ENCODE data around the gene CIB4. TPM values are rescaled to one million over a fixed set of nuclear protein-coding genes. Genes with fewer than 3 reads are reported as not detected.
"Not testable (repeated sequence)": the region's sequence is repeated elsewhere in the genome, so short reads cannot be mapped to it uniquely, and the experiment has no call there.

CIB4 gene
- total RNA-seq, 1 donor from 2014 or later, result not detected

DNA sequence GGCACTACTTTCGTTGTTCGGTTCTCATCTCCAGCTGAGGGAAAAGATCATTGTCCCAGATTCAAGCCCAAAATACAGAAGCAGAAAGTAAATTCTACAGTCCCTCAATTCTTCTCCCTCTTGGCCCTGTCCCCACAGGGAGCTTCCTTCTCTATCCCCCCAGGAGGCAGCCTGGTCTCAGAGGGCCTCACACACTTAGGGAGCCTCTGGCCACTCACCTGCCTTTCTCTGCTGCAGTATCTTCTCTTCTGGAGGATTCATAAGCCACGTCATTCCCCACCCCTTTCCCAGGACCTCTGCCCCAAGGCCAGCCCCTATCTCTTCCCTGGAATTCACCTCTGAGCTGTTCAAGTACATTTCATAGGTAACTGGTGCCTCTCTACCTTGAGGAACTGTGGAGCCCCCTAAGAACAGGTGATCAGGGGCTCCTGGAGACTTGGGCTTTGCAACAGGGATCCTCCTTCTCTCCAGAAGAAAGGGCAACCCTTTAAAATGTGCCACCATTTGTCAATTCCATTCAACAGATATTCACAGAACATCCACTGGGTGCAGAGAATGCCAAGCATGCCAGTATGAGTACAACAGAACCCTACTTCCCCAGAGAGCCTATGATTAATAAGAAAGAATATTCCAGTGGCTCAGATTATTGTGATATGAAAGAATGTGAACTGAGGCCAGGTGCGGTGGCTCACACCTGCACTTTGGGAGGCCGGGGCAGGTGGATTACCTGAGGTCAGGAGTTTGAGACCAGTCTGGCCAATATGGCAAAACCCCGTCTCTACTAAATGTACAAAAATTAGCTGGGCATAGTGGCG, 72.9 kb downstream of the CIB4 start:
- Mint-ChIP-seq H3K9me3 (no peaks in the 10 kb centered on the region), H3K27ac (no peak overlapping the region), H3K36me3 (ENCODE audit: low read depth) (no peaks in the 10 kb centered on the region), H3K27me3 (ENCODE audit: insufficient read depth) (peaks cover 46% of the 10 kb centered on the region), H3K4me1 (ENCODE audit: low read depth) (no peaks in the 10 kb centered on the region), H3K4me3 (no peak overlapping the region)
- intact Hi-C loops (cut with micrococcal nuclease), result no loop called here
- DNase-seq (ENCODE audit: low spot score), result no peak

DNA sequence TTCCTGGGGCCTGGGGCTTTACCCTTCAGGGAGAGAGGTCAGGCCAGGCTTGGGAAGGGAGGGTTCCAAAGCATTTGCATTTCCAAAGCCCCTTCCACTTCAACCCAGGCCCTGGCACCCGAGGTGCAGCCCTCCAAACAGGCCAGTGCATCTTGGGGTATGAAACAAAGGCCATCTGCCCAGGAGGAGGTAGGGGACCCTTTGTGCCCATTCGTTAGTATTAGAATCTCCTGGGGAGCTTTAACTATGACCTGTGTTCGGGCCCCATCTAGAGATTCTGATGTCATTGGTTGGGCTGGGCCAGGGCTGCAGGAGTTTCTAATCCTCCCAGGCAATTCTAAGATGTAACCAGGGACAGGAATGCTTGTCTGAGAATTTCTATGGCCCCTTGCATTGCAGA, 73.6 kb downstream of the CIB4 start:
- DNase-seq (ENCODE audit: low spot score), result no peak
- Mint-ChIP-seq H3K36me3 (ENCODE audit: low read depth) (no peaks in the 10 kb centered on the region), H3K9me3 (no peaks in the 10 kb centered on the region), H3K4me3 (no peak overlapping the region), H3K4me1 (ENCODE audit: low read depth) (no peaks in the 10 kb centered on the region), H3K27ac (no peak overlapping the region), H3K27me3 (ENCODE audit: insufficient read depth) (peaks cover 52% of the 10 kb centered on the region)
- intact Hi-C loops (cut with micrococcal nuclease), result no loop called here

DNA sequence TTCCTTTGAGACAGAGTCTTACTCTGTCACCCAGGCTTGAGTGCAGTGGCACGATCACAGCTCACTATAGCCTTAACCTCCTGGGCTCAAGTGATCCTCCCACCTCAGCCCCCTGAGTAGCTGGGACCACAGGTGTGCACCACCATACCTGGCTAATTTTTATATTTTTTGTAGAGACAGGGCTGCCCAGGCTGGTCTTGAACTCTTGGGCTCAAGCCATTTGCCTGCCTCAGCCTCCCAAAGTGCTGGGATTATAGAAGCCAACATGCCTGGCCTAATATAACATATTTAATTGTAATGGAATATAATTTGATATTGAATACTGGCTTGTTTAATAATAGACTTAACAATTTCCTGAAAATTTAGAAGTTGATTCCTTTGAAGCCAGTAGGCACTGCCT, 74.4 kb downstream of the CIB4 start:
- intact Hi-C loops (cut with micrococcal nuclease); DNase-seq (ENCODE audit: low spot score); H3K9me3 Mint-ChIP-seq; H3K4me1 Mint-ChIP-seq (ENCODE audit: low read depth); H3K36me3 Mint-ChIP-seq (ENCODE audit: low read depth); H3K27ac Mint-ChIP-seq; H3K4me3 Mint-ChIP-seq: not testable (repeated sequence)
- H3K27me3 Mint-ChIP-seq (ENCODE audit: insufficient read depth), result peaks cover 53% of the 10 kb centered on the region

DNA sequence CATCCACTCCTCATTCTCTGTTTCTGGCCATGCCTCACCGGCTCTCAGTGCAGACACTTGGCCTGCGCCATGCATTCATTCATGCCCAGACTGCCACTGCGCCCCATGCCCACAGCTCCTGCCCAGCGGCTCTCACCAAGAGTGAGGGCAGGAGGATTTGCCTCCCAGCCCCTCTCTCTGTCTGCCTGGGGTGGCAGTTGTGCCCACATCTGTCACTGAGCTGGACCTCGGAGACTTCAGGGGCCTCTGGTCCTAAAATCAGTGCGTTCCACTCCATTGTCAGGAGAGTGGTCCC, 75.1 kb downstream of the CIB4 start:
- no peaks in the 10 kb centered on the region for H3K4me1 Mint-ChIP-seq (ENCODE audit: low read depth)
- intact Hi-C loops (cut with micrococcal nuclease), result no loop called here
- no peaks in the 10 kb centered on the region for H3K9me3 Mint-ChIP-seq
- no peak overlapping the region for H3K27ac Mint-ChIP-seq
- peaks cover 54% of the 10 kb centered on the region for H3K27me3 Mint-ChIP-seq (ENCODE audit: insufficient read depth)
- no peak overlapping the region for H3K4me3 Mint-ChIP-seq
- no peaks in the 10 kb centered on the region for H3K36me3 Mint-ChIP-seq (ENCODE audit: low read depth)
- no peak for DNase-seq (ENCODE audit: low spot score)

DNA sequence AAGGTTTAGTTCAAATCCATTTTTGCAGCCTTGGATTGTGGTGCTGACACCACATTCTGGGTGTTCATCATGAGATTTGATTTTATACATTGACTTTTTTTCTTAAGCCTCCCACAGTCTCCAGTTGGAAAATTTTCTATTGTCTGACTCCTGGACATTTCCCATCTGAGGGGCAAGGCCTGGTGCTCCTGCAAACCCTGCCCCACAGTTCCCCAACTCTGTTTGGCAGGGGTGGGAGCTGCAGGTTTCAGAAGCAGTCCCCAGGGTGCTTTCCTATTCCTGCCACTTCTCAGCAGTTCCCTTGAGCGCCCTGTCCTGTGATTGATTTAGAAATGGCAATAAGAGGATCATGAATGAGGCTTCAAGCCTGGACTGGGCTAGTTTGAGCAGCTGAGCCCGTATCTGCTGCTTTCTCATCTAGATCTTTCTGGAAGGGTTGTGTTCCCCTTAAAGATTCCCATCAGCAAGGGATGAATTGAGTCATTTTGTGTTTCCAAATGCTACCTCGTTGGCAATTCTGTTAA, 77.0 kb downstream of the CIB4 start:
- Mint-ChIP-seq H3K4me1 (ENCODE audit: low read depth) (no peaks in the 10 kb centered on the region), H3K36me3 (ENCODE audit: low read depth) (no peaks in the 10 kb centered on the region), H3K27me3 (ENCODE audit: insufficient read depth) (peaks cover 65% of the 10 kb centered on the region), H3K27ac (no peak overlapping the region), H3K9me3 (no peaks in the 10 kb centered on the region), H3K4me3 (no peak overlapping the region)
- intact Hi-C loops (cut with micrococcal nuclease), result no loop called here
- no peak for DNase-seq (ENCODE audit: low spot score)

DNA sequence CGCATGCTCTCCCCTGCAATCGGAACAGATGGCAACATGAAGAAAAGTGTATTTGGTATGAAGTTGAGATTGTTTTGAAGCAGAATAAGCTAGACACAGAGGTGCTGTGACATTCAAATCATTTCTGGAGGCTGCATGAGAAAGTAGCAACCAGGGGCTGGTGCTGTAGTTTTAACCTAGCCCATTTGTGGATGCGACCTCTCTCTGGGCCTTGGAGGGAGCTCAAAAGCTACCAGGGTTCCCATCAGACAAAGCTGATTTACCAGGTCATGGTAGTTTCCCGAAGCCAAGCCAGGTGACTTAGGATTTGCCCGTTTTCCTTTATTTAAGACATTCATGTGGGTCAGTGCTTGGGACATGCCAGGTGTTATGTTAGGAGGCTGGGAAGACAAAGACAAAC, 77.5 kb downstream of the CIB4 start:
- intact Hi-C loops (cut with micrococcal nuclease), result no loop called here
- Mint-ChIP-seq H3K9me3 (no peaks in the 10 kb centered on the region), H3K27ac (no peak overlapping the region), H3K36me3 (ENCODE audit: low read depth) (no peaks in the 10 kb centered on the region), H3K4me3 (no peak overlapping the region), H3K27me3 (ENCODE audit: insufficient read depth) (peaks cover 65% of the 10 kb centered on the region), H3K4me1 (ENCODE audit: low read depth) (no peaks in the 10 kb centered on the region)
- DNase-seq (ENCODE audit: low spot score), result no peak

DNA sequence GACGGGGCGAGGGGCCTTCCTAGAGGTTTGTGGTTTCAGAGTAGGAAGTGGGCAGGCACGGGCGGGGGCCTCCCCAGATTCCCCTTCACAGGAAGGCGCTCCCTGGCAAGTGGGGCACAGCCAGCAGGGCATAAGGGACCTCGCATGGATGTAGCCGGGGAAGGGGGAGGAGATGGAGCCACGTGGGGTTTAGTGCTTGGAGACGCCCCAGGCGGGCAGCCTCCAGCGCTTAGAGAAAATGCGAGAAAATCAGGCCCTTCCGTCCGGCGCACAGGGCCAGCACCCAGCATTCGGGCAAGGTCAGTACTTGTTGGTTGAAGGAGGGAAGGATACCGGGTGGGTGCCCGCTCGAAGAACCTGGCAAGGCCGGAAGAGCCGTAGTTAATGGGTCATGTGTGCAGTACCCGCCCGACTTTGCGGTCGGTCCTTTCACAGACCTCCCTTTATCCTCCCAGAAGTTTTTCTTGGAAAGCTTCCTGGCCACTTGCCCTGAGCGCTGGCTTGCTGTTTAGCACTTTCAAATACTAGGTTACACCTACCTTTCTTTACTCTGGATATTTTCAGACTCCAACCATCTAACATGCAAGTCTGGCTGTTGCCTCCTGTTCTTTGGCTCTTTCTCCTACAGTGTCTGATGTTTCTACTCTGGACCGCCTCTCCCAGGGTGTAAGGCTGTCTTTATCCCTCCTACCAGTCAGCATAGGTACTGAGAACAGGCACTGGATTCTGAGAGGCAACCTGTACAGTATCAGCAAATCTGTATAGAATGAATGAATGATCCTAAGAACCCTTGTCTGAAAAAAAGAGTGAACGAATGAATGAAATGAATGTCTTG, 78.1 kb downstream of the CIB4 start:
- H3K36me3 Mint-ChIP-seq (ENCODE audit: low read depth), result no peaks in the 10 kb centered on the region
- H3K4me1 Mint-ChIP-seq (ENCODE audit: low read depth), result no peaks in the 10 kb centered on the region
- peaks cover 65% of the 10 kb centered on the region for H3K27me3 Mint-ChIP-seq (ENCODE audit: insufficient read depth)
- no peak overlapping the region for H3K27ac Mint-ChIP-seq
- DNase-seq (ENCODE audit: low spot score), result no peak
- H3K4me3 Mint-ChIP-seq, result no peak overlapping the region
- intact Hi-C loops (cut with micrococcal nuclease), result no loop called here
- H3K9me3 Mint-ChIP-seq, result no peaks in the 10 kb centered on the region

DNA sequence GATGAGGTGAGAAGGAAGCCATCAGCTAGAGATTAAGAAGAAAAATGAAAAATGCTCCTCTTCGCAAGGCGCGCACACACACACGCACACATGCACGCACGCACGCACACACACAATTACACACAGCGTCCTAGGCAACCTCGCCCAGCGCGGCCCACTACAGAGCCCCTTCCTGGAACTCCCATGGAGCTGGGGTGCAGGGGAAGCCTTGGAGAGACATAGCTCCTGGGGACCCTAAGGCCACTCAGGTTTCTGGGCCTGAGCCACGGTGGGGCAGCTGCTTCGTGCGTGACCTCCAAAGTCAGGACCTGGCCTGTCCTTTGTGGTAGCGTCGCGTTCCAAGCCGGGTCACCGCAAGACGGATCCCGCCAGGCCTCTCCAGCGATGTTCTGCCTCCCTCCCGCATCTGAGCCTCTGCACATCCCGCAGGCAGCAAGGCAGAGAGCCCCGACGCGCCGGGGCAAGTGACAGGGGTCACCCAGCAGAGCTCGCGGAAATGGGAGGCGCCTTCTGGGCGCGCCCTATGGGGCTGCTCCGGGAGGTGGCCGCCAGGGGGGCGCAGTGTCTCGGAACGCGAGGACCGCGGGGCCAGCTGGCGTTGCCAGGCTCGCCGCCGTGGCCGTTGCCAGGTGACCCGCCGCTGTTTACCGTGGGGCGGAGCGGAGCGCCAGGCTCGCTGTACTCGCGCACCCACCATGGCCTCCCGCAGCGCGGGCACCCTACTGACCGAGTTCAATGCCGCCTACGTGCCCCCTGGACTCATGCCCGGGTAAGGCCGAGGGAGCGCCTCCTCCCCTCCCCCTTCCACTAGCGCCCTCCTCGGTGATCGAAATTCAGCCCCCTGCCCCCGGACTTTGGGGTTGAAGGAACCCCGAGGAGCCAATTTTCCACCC, 79.0 kb downstream of the CIB4 start:
- no peak overlapping the region for H3K4me3 Mint-ChIP-seq
- no peaks in the 10 kb centered on the region for H3K4me1 Mint-ChIP-seq (ENCODE audit: low read depth)

DNA sequence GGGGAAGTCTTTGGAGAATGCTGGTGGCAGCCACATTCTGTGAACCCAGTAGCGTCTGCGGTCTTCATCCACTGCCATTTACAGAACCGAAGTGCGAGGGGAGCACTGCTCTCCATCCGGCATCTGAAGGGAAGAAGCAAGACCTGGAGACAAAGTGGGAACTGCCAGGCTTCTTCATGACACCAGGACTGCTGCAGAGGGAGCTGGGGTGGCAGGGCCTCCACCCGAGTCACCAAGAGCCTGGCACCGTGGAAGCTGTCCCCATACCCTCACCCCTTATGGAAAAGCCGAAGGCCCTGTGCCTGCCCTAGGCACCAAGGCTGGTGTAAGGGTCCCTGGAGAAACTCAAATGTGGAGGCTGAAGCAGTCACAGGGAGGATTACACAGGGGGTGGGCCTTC, 79.8 kb downstream of the CIB4 start:
- no peak overlapping the region for H3K27ac Mint-ChIP-seq
- no peak for DNase-seq (ENCODE audit: low spot score)
- no peaks in the 10 kb centered on the region for H3K4me1 Mint-ChIP-seq (ENCODE audit: low read depth)
- peaks cover 67% of the 10 kb centered on the region for H3K27me3 Mint-ChIP-seq (ENCODE audit: insufficient read depth)
- intact Hi-C loops (cut with micrococcal nuclease), result no loop called here
- no peaks in the 10 kb centered on the region for H3K36me3 Mint-ChIP-seq (ENCODE audit: low read depth)
- H3K9me3 Mint-ChIP-seq, result no peaks in the 10 kb centered on the region
- H3K4me3 Mint-ChIP-seq, result no peak overlapping the region

More for the DNA sequence above, 79.0 kb downstream of the CIB4 start:
- Mint-ChIP-seq H3K9me3 (no peaks in the 10 kb centered on the region), H3K27ac (no peak overlapping the region), H3K36me3 (ENCODE audit: low read depth) (no peaks in the 10 kb centered on the region), H3K27me3 (ENCODE audit: insufficient read depth) (peaks cover 70% of the 10 kb centered on the region)
- intact Hi-C loops (cut with micrococcal nuclease), result no loop called here
- no peak for DNase-seq (ENCODE audit: low spot score)

DNA sequence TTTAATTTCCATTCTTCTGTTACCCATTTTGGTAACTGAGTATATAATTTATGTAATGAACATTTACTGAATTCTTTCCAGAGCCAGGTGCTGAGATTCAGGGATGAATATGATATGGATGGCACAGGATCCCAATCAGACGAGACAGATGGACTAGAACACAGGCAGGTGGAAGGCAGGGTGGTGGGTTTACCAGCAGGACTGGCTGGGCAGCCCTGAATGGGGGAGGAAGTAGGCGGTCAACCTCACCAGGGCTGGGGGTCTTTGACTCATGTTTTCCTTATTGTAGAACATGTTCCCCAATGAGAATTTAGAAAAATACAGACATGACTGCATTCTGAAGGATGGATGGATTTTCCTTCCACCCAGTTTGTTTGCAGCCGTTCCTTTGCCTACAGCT, 80.3 kb downstream of the CIB4 start:
- Mint-ChIP-seq H3K9me3 (no peaks in the 10 kb centered on the region), H3K4me3 (no peak overlapping the region), H3K4me1 (ENCODE audit: low read depth) (no peaks in the 10 kb centered on the region), H3K27ac (no peak overlapping the region), H3K27me3 (ENCODE audit: insufficient read depth) (peaks cover 67% of the 10 kb centered on the region), H3K36me3 (ENCODE audit: low read depth) (no peaks in the 10 kb centered on the region)
- intact Hi-C loops (cut with micrococcal nuclease), result no loop called here
- no peak for DNase-seq (ENCODE audit: low spot score)

DNA sequence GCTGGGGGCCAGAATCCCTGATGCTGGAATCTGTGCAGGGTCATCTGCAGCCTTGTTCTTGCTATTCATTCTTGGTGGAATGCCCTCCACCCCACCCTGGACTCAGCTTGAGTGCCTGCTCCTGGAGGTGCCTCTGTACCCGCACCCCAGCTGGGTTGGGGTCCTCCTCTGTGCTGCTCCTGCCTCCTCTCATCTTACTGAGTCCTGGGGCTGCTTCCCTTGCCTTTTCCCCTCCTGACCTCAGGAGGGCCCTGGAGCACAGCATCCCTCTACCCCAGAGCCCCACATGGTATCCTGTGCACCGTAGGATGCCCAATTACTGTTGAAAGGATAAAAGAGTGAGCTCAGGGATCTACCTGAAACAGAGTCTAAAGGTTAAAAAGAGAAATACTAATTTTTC, 81.6 kb downstream of the CIB4 start:
- intact Hi-C loops (cut with micrococcal nuclease), result no loop called here
- H3K36me3 Mint-ChIP-seq (ENCODE audit: low read depth), result no peaks in the 10 kb centered on the region
- DNase-seq (ENCODE audit: low spot score), result no peak
- H3K27ac Mint-ChIP-seq, result no peak overlapping the region
- H3K9me3 Mint-ChIP-seq, result no peaks in the 10 kb centered on the region
- H3K4me3 Mint-ChIP-seq, result no peak overlapping the region
- peaks cover 56% of the 10 kb centered on the region for H3K27me3 Mint-ChIP-seq (ENCODE audit: insufficient read depth)
- no peaks in the 10 kb centered on the region for H3K4me1 Mint-ChIP-seq (ENCODE audit: low read depth)

DNA sequence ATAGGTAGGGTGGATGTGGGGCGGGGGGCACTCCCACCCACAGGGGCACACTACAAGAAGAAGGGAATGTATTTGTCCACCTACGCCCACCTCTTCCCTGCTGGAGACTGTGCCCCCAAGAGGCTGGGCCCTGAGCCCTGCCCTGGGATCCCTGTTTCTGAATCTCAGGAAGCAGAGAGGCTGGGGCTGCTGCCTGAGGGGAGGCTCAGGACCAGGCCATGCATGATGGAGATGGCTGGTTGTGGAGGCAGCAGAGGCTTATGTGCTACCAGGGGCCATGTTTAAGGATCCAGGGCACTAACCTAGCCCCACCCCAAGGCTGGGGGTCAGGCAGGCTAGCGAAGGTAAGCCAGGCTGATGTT, 82.1 kb downstream of the CIB4 start:
- H3K36me3 Mint-ChIP-seq (ENCODE audit: low read depth), result no peaks in the 10 kb centered on the region
- DNase-seq (ENCODE audit: low spot score), result no peak
- H3K4me1 Mint-ChIP-seq (ENCODE audit: low read depth), result no peaks in the 10 kb centered on the region
- peaks cover 50% of the 10 kb centered on the region for H3K27me3 Mint-ChIP-seq (ENCODE audit: insufficient read depth)
- H3K4me3 Mint-ChIP-seq, result no peak overlapping the region
- intact Hi-C loops (cut with micrococcal nuclease), result no loop called here
- no peaks in the 10 kb centered on the region for H3K9me3 Mint-ChIP-seq
- H3K27ac Mint-ChIP-seq, result no peak overlapping the region

Measured in activated T-helper 1 cell treated with anti-CD3 and anti-CD28 coated beads, Interleukin-12 subunit alpha, Interleukin-12 subunit beta, Interleukin-2, Interleukin-4 antibody, amounts not matched to agents 30 ng/mL and 10 ng/mL and 1 ng/mL, durations not matched to agents 14 hours and 24 hours and 36 hours (primary cell).